Hepatocyte (in vitro differentiated cells): Measurements from ENCODE around the gene BTBD19.

Experiments used
- EZH2 ChIP-seq: fragments of 200-600 bp; sonication (generic); IDR thresholded peaks from 2 replicates; pipeline ENCODE4 v1.6.1; 2016; ENCODE audit warnings: antibody characterized with exemption, mild to moderate bottlenecking, borderline replicate concordance
- EZH2phosphoT487 ChIP-seq: fragments of 200-600 bp; sonication (generic); IDR thresholded peaks from one replicate; pipeline ENCODE4 v1.6.1; 2018; ENCODE audit warnings: antibody characterized with exemption, mild to moderate bottlenecking, low read depth, moderate library complexity; ENCODE audit not compliant: unreplicated experiment, severe bottlenecking

DNA sequence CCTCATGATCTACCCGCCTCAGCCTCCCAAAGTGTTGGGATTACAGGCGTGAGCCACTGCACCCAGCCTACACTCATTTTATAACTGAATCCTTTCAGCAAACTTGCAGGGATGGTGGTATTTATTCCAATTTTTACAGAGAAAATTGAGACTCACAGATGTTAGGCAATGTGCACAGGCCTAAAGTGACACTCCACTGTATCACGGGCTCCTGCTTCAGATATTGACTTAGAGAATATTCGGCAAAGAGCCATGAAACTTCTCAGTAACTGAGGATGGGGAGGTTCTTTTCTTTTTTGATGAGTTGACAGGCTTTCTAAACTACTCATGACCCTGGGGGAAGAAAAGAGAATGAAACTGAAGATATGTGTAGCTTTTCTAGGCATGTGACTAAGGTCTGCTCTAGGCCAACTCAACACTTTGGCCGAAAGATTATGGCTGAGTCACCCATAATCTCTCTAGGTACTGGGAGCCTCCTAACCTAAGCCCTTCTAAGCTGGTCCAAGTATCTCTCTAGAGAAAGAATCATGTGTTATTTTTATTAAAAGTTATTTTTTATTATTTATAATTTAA lies 54.6 kb downstream of the BTBD19 start:
- TF ChIP-seq EZH2: no peak
- TF ChIP-seq EZH2phosphoT487: no peak
